ENCODE results near the gene CYP2W1.

DNA sequence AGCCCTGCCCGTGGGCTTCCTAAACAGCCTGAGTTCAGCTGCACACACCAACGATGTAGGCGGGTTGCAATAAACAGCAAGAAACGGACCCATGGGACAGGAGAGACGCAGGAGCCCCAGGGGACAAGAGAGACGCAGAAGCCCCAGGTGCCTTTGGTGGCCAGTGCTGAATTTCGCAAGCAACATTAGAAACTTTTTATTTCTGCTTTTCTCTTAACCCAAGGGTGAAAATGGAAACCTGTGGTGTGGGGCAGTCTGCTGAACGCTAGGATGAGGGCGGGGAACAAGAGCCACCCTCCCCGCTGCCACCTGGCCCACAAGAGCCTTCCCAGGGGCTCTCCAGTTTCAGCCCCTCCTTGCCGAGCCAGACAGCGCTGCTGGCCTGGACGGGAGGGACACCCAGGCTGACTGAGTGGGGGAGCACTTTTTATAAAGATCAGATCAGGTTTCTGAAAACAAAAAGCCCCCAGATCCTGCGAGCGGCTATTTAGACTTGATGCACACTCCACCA is 41.4 kb downstream of the CYP2W1 start:
- TF ChIP-seq POLR2A (IDR thresholded peaks at IDR 0.05) (no peak), EP300 (IDR thresholded peaks at IDR 0.05) (no peak)
- TF ChIP-seq, protein P1, sequence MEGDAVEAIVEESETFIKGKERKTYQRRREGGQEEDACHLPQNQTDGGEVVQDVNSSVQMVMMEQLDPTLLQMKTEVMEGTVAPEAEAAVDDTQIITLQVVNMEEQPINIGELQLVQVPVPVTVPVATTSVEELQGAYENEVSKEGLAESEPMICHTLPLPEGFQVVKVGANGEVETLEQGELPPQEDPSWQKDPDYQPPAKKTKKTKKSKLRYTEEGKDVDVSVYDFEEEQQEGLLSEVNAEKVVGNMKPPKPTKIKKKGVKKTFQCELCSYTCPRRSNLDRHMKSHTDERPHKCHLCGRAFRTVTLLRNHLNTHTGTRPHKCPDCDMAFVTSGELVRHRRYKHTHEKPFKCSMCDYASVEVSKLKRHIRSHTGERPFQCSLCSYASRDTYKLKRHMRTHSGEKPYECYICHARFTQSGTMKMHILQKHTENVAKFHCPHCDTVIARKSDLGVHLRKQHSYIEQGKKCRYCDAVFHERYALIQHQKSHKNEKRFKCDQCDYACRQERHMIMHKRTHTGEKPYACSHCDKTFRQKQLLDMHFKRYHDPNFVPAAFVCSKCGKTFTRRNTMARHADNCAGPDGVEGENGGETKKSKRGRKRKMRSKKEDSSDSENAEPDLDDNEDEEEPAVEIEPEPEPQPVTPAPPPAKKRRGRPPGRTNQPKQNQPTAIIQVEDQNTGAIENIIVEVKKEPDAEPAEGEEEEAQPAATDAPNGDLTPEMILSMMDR (IDR thresholded peaks at IDR 0.05) = no peak
